ENCODE measurements around the gene YES1.

- no peak for TF ChIP-seq CTCF (IDR thresholded peaks at IDR 0.05; ENCODE audit: poor library complexity, severe bottlenecking)
- TF ChIP-seq EZH2 (IDR thresholded peaks at IDR 0.05; ENCODE audit: borderline replicate concordance, insufficient read depth, low read length, poor library complexity, severe bottlenecking), result no peak
- TF ChIP-seq POLR2AphosphoS5 (IDR thresholded peaks at IDR 0.05), result no peak
- no peak for TF ChIP-seq RAD21 (conservative IDR thresholded peaks at IDR 0.05)
- TF ChIP-seq REST (IDR thresholded peaks at IDR 0.05; ENCODE audit: borderline replicate concordance), result no peak
- TF ChIP-seq EP300 (conservative IDR thresholded peaks at IDR 0.05; ENCODE audit: poor library complexity, severe bottlenecking), result no peak
- no peak for TF ChIP-seq TAF1 (IDR thresholded peaks at IDR 0.05; ENCODE audit: low read depth)
These were observed 132.5 kb downstream of the YES1 start for GRCh38 chr18:679516-679915.

All from neural cell (in vitro differentiated cells).